ENCODE data around the gene PNPLA8.
A peak's percentile ranks its signal among the peaks of the same experiment; 100 is the strongest.

The PNPLA8 gene

GRCh38 chr7:108570146-108570755 lies 44.3 kb upstream of the PNPLA8 start:
- Histone ChIP-seq H3K27me3 (ENCODE audit: insufficient read depth, poor library complexity, severe bottlenecking) (no peaks in the 10 kb centered on the region), H3K27ac (replicated peaks) (peak overlapping the region; percentile 94), H3K4me3 (replicated peaks; ENCODE audit: insufficient read depth, low read length) (peak overlapping the region; percentile 98)
- DNase-seq (ENCODE audit: low read depth in 1 of 2, low spot score in 1 of 2) = peak in 1 of 2 experiments; percentile 72
- TF ChIP-seq REST (IDR thresholded peaks at IDR 0.05; ENCODE audit: insufficient replicate concordance, low read depth) = no peak
- TF ChIP-seq CTCF (IDR thresholded peaks at IDR 0.05; ENCODE audit: insufficient read depth, low read length) = no peak
- peak; percentile 48; the same call in 1 of the 2 replicates for TF ChIP-seq SPI1 (IDR thresholded peaks at IDR 0.05; ENCODE audit: borderline replicate concordance, low read depth)
- no peak for TF ChIP-seq GABPA (IDR thresholded peaks at IDR 0.05; ENCODE audit: low read depth)
- no peak; the same call in 1 of the 2 replicates for TF ChIP-seq POLR2AphosphoS5 (IDR thresholded peaks at IDR 0.05; ENCODE audit: low read depth)

- TF ChIP-seq POLR2AphosphoS5 (IDR thresholded peaks at IDR 0.05; ENCODE audit: low read depth) (peak; percentile 88), CTCF (IDR thresholded peaks at IDR 0.05; ENCODE audit: insufficient read depth, low read length) (no peak), SPI1 (IDR thresholded peaks at IDR 0.05; ENCODE audit: borderline replicate concordance, low read depth) (peak; percentile 76; the same call in 1 of the 2 replicates), REST (IDR thresholded peaks at IDR 0.05; ENCODE audit: insufficient replicate concordance, low read depth) (peak; percentile 26), GABPA (IDR thresholded peaks at IDR 0.05; ENCODE audit: low read depth) (peak; percentile 83)
- peak within 1 kb of the TSS; percentile 94 for H3K27ac ChIP-seq (replicated peaks)
- H3K27me3 ChIP-seq (ENCODE audit: insufficient read depth, poor library complexity, severe bottlenecking) = no peaks in the 10 kb centered on the region
- peak; percentile 98 to 100 for DNase-seq (ENCODE audit: low read depth in 1 of 2, low spot score in 1 of 2)
- H3K4me3 ChIP-seq (replicated peaks; ENCODE audit: insufficient read depth, low read length) = peak within 1 kb of the TSS; percentile 98
Observed at GRCh38 chr7:108569381-108570145, 43.6 kb upstream of the PNPLA8 start, which contains the start of the genes DNAJB9 and THAP5. Gene DNAJB9 (plus strand): TSS chr7:108569874. CDS start chr7:108571727, 1,853 bp downstream. Gene THAP5 (minus strand): TSS chr7:108569706. CDS start chr7:108569569, 137 bp downstream.

- TF ChIP-seq POLR2AphosphoS5 (IDR thresholded peaks at IDR 0.05; ENCODE audit: low read depth) (no peak), SPI1 (IDR thresholded peaks at IDR 0.05; ENCODE audit: borderline replicate concordance, low read depth) (no peak), GABPA (IDR thresholded peaks at IDR 0.05; ENCODE audit: low read depth) (no peak), CTCF (IDR thresholded peaks at IDR 0.05; ENCODE audit: insufficient read depth, low read length) (no peak), REST (IDR thresholded peaks at IDR 0.05; ENCODE audit: insufficient replicate concordance, low read depth) (no peak)
- H3K27me3 ChIP-seq (ENCODE audit: insufficient read depth, poor library complexity, severe bottlenecking) = no peaks in the 10 kb centered on the region
- DNase-seq (ENCODE audit: low read depth in 1 of 2, low spot score in 1 of 2) = no peak
- peak overlapping the region; percentile 98 for H3K4me3 ChIP-seq (replicated peaks; ENCODE audit: insufficient read depth, low read length)
- H3K27ac ChIP-seq (replicated peaks) = peak overlapping the region; percentile 94
Observed at GRCh38 chr7:108568801-108569380, 43.0 kb upstream of the PNPLA8 start.
